ENCODE results near the gene SPTLC2. TPM values are rescaled to one million over a fixed set of nuclear protein-coding genes. Genes with fewer than 3 reads are reported as not detected.
A peak's percentile ranks its signal among the peaks of the same experiment; 100 is the strongest.

Gene SPTLC2
- total and polyA plus RNA-seq, 2 of the 8 experiments (the other 6 are each of a cell fraction or from before 2014, with no cell fraction given), result 8.9 to 35.1 TPM

GRCh38 chr14:77615361-77616132, 890 bp downstream of the SPTLC2 start:
- peaks cover 4% of the 10 kb centered on the region; the same call in 1 of the 2 replicates for H3K23me2 ChIP-seq (ENCODE audit: low read depth, low read length)
- H2AFZ ChIP-seq (ENCODE audit: low read length), result no peak overlapping the region
- no peaks in the 10 kb centered on the region for H3K9me3 ChIP-seq (ENCODE audit: insufficient read depth in 2 of 2, low read depth in 1 of 2, low read length in 1 of 2)
- H2BK12ac ChIP-seq (ENCODE audit: low read depth, low read length), result no peak overlapping the region
- TF ChIP-seq RBBP5 (IDR thresholded peaks at IDR 0.05; ENCODE audit: borderline replicate concordance, low read depth, low read length), result no peak
- no peak for TF ChIP-seq TCF12 (IDR thresholded peaks at IDR 0.05; ENCODE audit: low read depth, low read length)
- ChIA-PET CTCF (ENCODE audit: partially characterized antibody) (no interaction called here), POLR2A (ENCODE audit: partially characterized antibody) (no interaction called here)
- no peak overlapping the region for H3K27ac ChIP-seq (ENCODE audit: low read depth, low read length)
- peaks cover 3 to 4% of the 10 kb centered on the region in 2 experiments for H4K20me1 ChIP-seq (replicated peaks in 1 of 2; ENCODE audit: control insufficient read depth in 1 of 2, insufficient read depth in 2 of 2, low read length in 2 of 2)
- FAIRE-seq (no peak), DNase-seq (ENCODE audit: low read depth in 1 of 2, low spot score in 2 of 2) (no peak)
- H3K23ac ChIP-seq (ENCODE audit: insufficient read length), result peak overlapping the region; percentile 42
- peak overlapping the region; percentile 78 to 87 for H3K4me2 ChIP-seq (ENCODE audit: insufficient read depth in 1 of 2, low read depth in 2 of 2, low read length in 2 of 2)
- no peak overlapping the region; the same call in 1 of the 2 replicates for H2BK15ac ChIP-seq (ENCODE audit: low read length)
- H3K14ac ChIP-seq (ENCODE audit: insufficient read length), result no peak overlapping the region
- H3K56ac ChIP-seq (replicated peaks; ENCODE audit: insufficient read length, low read depth, low read length), result no peak overlapping the region
- peaks cover 0 to 3% (median 0%) of the 10 kb centered on the region in 4 experiments; a peak in 2 of 7 replicates for H3K4me1 ChIP-seq (replicated peaks in 1 of 4; ENCODE audit: control insufficient read depth in 3 of 4, insufficient read depth in 4 of 4, low read length in 3 of 4)
- no peak overlapping the region for H4K8ac ChIP-seq (ENCODE audit: extremely low read depth, insufficient read depth, low read length)
- no peak overlapping the region for H3K18ac ChIP-seq (ENCODE audit: extremely low read depth, low read length)
- H3K79me2 ChIP-seq (ENCODE audit: control insufficient read depth in 1 of 2, insufficient read depth in 2 of 2, low read length in 2 of 2), result peaks cover 8 to 49% of the 10 kb centered on the region in 2 experiments
- no peak overlapping the region for H2BK5ac ChIP-seq (ENCODE audit: low read depth, low read length)
- peak overlapping the region; percentile 64 to 98 (median 86) for H3K4me3 ChIP-seq (ENCODE audit: extremely low read depth in 1 of 4, insufficient read depth in 2 of 4, low read depth in 3 of 4, low read length in 4 of 4)
- H3K27me3 ChIP-seq (replicated peaks in 1 of 4; ENCODE audit: control insufficient read depth in 3 of 4, extremely low read depth in 1 of 4, insufficient read depth in 3 of 4, low read length in 3 of 4), result no peaks in the 10 kb centered on the region
- peak overlapping the region; percentile 51 to 91 (median 60); a peak in 6 of 7 replicates for H3K9ac ChIP-seq (replicated peaks in 1 of 4; ENCODE audit: extremely low read depth in 1 of 4, low read depth in 3 of 4, low read length in 3 of 4)
- H4K5ac ChIP-seq (ENCODE audit: insufficient read length, low read depth, low read length), result no peak overlapping the region
- H3K36me3 ChIP-seq (ENCODE audit: control insufficient read depth in 2 of 4, insufficient read depth in 4 of 4, low read length in 3 of 4), result no peaks in the 10 kb centered on the region
- H2BK120ac ChIP-seq (replicated peaks; ENCODE audit: low read depth, low read length), result no peak overlapping the region
- H2BK20ac ChIP-seq (ENCODE audit: low read length), result no peak overlapping the region
- no peak overlapping the region for H3K4ac ChIP-seq (replicated peaks; ENCODE audit: insufficient read length, low read depth, low read length)
- peaks cover 2% of the 10 kb centered on the region; the same call in 1 of the 2 replicates for H3K79me1 ChIP-seq (ENCODE audit: low read depth, low read length)
- no peak overlapping the region for H2AK5ac ChIP-seq (ENCODE audit: low read depth, low read length)
- 24% methylated on average over 16 of the region's 16 CpGs; no CpG with 5 or more reads in 1 of the 2 experiments for WGBS, 2 experiments (ENCODE audit: extremely low coverage in 1 of 2, insufficient coverage in 1 of 2, insufficient read length in 1 of 2, insufficient replicate concordance in 2 of 2, low coverage in 1 of 2, low lambda C conversion rate in 2 of 2, missing lambda C conversion rate in 1 of 2)
- H4K91ac ChIP-seq (replicated peaks; ENCODE audit: insufficient read length, low read length), result no peak overlapping the region
